Sigmoid colon (tissue), 7 donors: ENCODE measurements around the gene TNIK. TPM values are rescaled to one million over a fixed set of nuclear protein-coding genes. Genes with fewer than 3 reads are reported as not detected.

Source experiments
- DNase-seq: peaks from one replicate; pipeline ENCODE4 v3.0.0-alpha.2; 2019
- H3K27ac ChIP-seq, 4 donors: fragments of 200-600 bp; sonication (generic); one replicate each; pipeline ENCODE4 v1.5.1; 2016 to 2019; ENCODE audit warnings: mild to moderate bottlenecking in 1 of 4
- H3K27me3 ChIP-seq, 3 donors: fragments of 200-600 bp; sonication (generic); one replicate each; pipeline ENCODE4 v1.5.1; 2019; ENCODE audit warnings: mild to moderate bottlenecking in 1 of 3
- H3K36me3 ChIP-seq, 4 donors: fragments of 200-600 bp; sonication (generic); one replicate each; pipeline ENCODE4 v1.5.1; 2016 to 2019
- H3K4me1 ChIP-seq, 4 donors: fragments of 200-600 bp; sonication (generic); one replicate each; pipeline ENCODE4 v1.5.1; 2017 to 2019
- H3K4me3 ChIP-seq, 4 donors: fragments of 200-600 bp; sonication (generic); one replicate each; pipeline ENCODE4 v1.5.1; 2017 to 2019; ENCODE audit warnings: mild to moderate bottlenecking in 2 of 4, moderate library complexity in 1 of 4
- H3K9me3 ChIP-seq, 4 donors: fragments of 200-600 bp in 3 of 4; sonication (generic) in 3 of 4; one replicate each; pipeline versions ENCODE4 v1.5.1 to v1.6.1; 2013 to 2019
- EP300 ChIP-seq, 4 donors: sonication (generic); formaldehyde crosslinking; IDR thresholded peaks; one replicate each; pipeline ENCODE4 v1.6.1; 2017; ENCODE audit warnings: antibody characterized with exemption in 4 of 4
- POLR2A ChIP-seq, 2 donors: fragments of 450-650 bp; IDR thresholded peaks; one replicate each; pipeline ENCODE4 v1.6.1; 2016; ENCODE audit warnings: antibody characterized with exemption in 2 of 2, mild to moderate bottlenecking in 2 of 2, moderate library complexity in 2 of 2
- POLR2AphosphoS5 ChIP-seq, 4 donors: sonication (generic); formaldehyde crosslinking; IDR thresholded peaks; one replicate each; pipeline ENCODE4 v1.6.1; 2017; ENCODE audit warnings: antibody characterized with exemption in 4 of 4
- WGBS, 2 donors: extraction: QIAGEN DNeasy Blood & Tissue Kit; methylation state at CpG; one replicate each; pipeline ENCODE4 v1.1.7; 2013; 5-methylcytosine and 5-hydroxymethylcytosine counted together
- intact Hi-C: fragments of 100-400 bp; cut with DNase I; formaldehyde crosslinking; loops from one replicate; pipeline ENCODE4 v1.15.1; 2023
- polyA plus RNA-seq, 3 donors: library from polyadenylated mRNA; stranded (reverse); fragments of 200-250 nt; gene quantifications; one replicate each; pipeline ENCODE4 v1.2.3, GENCODE V29; 2013
- total RNA-seq, 4 donors: library from RNA; depleted of rRNA; stranded (reverse); fragments of >200 nt; gene quantifications; one replicate each; pipeline ENCODE4 v1.1.0, GENCODE V29; 2016
- TF ChIP-seq, protein P1 (sequence below), 4 experiments: fragments of 450-650 bp in 3 of 4; fragments of 200-600 bp in 1 of 4; IDR thresholded peaks; one replicate each; pipeline ENCODE4 v1.5.1; 2016 to 2019; ENCODE audit warnings: antibody characterized with exemption in 4 of 4, mild to moderate bottlenecking in 3 of 4, moderate library complexity in 2 of 4
- donor health status: healthy with polysubstance abuse.
- donor health status: Bipolar disorder and iron deficiency.
- donor health status: healthy.

The TNIK gene
- total and polyA plus RNA-seq, 7 donors, result 5.4 to 21.3 (median 9.2) TPM

DNA sequence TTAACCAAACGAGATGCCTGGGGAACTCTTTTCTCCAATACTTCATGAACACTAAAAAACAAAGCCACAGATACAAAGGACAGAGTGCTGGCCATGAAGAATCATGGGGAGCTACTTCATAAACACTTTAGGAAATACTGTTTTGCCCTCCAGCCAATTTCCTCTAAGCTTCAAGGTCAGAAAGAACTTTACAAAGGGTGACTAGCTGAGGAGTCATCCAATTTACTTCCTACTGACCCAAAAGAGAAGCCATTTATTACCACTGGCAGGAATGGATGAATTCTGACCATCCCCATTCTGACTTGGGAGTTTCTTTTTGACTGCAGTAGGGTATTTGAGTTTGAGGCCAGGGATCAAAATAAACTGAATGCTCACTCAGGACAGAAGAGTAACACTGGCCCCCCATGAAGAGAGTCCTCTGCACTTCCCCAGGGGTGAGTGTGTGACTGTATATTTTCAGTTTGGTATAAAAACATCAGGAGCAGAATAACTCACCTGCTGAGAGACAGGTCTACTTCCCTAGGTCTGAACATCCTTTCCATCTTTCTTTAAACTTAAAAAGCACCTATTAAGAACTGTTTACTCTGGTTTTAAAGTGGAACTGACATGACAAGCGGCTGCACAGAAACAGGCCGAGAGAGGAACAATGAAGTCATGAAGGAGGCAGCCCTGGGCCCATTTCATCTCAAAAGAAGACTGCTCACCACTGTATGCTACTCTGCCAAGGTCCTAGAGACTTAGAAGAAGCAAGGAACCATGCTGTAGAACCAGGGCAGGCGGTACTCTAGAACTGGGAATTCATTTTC, 203.6 kb downstream of the TNIK start:
- intact Hi-C loops, result no loop called here
- Histone ChIP-seq H3K9me3 (no peaks in the 10 kb centered on the region), H3K27me3 (no peaks in the 10 kb centered on the region), H3K4me3 (no peak overlapping the region), H3K27ac (no peak overlapping the region), H3K36me3 (no peaks in the 10 kb centered on the region), H3K4me1 (peaks cover 0 to 21% (median 19%) of the 10 kb centered on the region in 4 donors)
- no peak for DNase-seq
- WGBS, 2 donors, result 87 to 94% methylated on average over 4 of the region's 4 CpGs
- TF ChIP-seq POLR2A (IDR thresholded peaks at IDR 0.05), result no peak
- TF ChIP-seq EP300 (IDR thresholded peaks at IDR 0.05), result no peak
- TF ChIP-seq, protein P1, sequence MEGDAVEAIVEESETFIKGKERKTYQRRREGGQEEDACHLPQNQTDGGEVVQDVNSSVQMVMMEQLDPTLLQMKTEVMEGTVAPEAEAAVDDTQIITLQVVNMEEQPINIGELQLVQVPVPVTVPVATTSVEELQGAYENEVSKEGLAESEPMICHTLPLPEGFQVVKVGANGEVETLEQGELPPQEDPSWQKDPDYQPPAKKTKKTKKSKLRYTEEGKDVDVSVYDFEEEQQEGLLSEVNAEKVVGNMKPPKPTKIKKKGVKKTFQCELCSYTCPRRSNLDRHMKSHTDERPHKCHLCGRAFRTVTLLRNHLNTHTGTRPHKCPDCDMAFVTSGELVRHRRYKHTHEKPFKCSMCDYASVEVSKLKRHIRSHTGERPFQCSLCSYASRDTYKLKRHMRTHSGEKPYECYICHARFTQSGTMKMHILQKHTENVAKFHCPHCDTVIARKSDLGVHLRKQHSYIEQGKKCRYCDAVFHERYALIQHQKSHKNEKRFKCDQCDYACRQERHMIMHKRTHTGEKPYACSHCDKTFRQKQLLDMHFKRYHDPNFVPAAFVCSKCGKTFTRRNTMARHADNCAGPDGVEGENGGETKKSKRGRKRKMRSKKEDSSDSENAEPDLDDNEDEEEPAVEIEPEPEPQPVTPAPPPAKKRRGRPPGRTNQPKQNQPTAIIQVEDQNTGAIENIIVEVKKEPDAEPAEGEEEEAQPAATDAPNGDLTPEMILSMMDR (IDR thresholded peaks at IDR 0.05), result no peak
- TF ChIP-seq POLR2AphosphoS5 (IDR thresholded peaks at IDR 0.05), result no peak

- Histone ChIP-seq H3K27ac (no peak overlapping the region), H3K36me3 (no peaks in the 10 kb centered on the region), H3K4me3 (no peak overlapping the region), H3K27me3 (no peaks in the 10 kb centered on the region), H3K4me1 (peaks cover 0 to 21% (median 19%) of the 10 kb centered on the region in 4 donors), H3K9me3 (no peaks in the 10 kb centered on the region)
- no peak for DNase-seq
- intact Hi-C loops, result no loop called here
- WGBS, 2 donors, result 36 to 55% methylated on average over 3 of the region's 3 CpGs
- no peak for TF ChIP-seq EP300 (IDR thresholded peaks at IDR 0.05)
These were observed 204.9 kb downstream of the TNIK start for GRCh38 chr3:171255236-171255806.

DNA sequence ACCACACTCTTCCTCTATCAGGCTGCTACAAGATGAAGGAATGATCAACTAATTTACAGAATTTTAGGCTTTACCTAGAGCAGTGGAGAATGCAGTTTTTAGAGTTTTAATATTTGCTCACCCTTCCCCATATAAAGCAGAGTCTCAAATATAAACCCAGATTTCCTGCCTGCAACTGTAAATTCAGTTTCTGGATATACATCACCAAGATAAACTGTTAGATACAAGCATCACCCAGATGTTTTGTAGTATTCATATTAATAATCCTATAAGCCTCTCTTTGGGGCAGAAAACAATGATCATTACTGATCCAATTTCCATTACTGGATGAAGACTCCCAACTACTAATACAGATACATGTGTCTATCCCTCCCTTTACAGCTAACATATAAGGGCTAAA, 205.9 kb downstream of the TNIK start:
- intact Hi-C loops, result no loop called here

GRCh38 chr3:171251835-171252234, 208.4 kb downstream of the TNIK start:
- peaks cover 0 to under 1% (median under 1%) of the 10 kb centered on the region in 4 donors for H3K4me1 ChIP-seq
- no peaks in the 10 kb centered on the region for H3K27me3 ChIP-seq
- H3K27ac ChIP-seq, result no peak overlapping the region
- H3K36me3 ChIP-seq, result no peaks in the 10 kb centered on the region
- H3K4me3 ChIP-seq, result no peak overlapping the region
- DNase-seq, result no peak
- WGBS, 2 donors, result 58 to 74% methylated on average over 4 of the region's 4 CpGs
- no peaks in the 10 kb centered on the region for H3K9me3 ChIP-seq
- intact Hi-C loops, result no loop called here
- TF ChIP-seq POLR2AphosphoS5 (IDR thresholded peaks at IDR 0.05) (no peak), POLR2A (IDR thresholded peaks at IDR 0.05) (no peak), EP300 (IDR thresholded peaks at IDR 0.05) (no peak)
- TF ChIP-seq, protein P1 (IDR thresholded peaks at IDR 0.05), result no peak

More for the DNA sequence above, 205.9 kb downstream of the TNIK start:
- Histone ChIP-seq H3K27me3 (no peaks in the 10 kb centered on the region), H3K36me3 (no peaks in the 10 kb centered on the region), H3K4me1 (peaks cover 0 to 21% (median 19%) of the 10 kb centered on the region in 4 donors), H3K9me3 (no peaks in the 10 kb centered on the region), H3K4me3 (no peak overlapping the region), H3K27ac (no peak overlapping the region)
- TF ChIP-seq POLR2A (IDR thresholded peaks at IDR 0.05) (no peak), POLR2AphosphoS5 (IDR thresholded peaks at IDR 0.05) (no peak), EP300 (IDR thresholded peaks at IDR 0.05) (no peak)
- TF ChIP-seq, protein P1 (IDR thresholded peaks at IDR 0.05), result no peak
- no peak for DNase-seq

DNA sequence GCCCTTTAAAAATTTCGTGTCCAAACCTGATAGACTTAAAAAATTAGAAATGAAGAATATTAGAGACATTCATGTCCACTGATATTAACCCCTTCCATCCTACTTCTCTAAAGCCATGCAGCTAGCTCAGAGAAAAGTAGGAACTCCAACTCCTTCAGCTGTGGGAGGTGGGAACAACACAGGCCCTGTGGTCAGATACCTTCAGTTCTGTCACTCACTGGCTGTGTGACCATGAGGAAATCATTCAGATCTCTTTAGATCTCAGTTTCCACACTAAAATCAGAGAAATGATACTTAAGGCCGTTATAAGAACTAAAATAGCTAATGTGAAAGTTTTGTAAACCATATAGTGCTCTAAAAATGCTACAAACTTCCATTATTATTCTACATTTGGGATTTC, 209.8 kb downstream of the TNIK start:
- no peak for TF ChIP-seq POLR2AphosphoS5 (IDR thresholded peaks at IDR 0.05)
- WGBS, 2 donors, result 85 to 91% methylated on average over 2 of the region's 2 CpGs

More for the DNA sequence above, 209.8 kb downstream of the TNIK start:
- H3K4me3 ChIP-seq, result no peak overlapping the region
- H3K9me3 ChIP-seq, result no peaks in the 10 kb centered on the region
- H3K4me1 ChIP-seq, result no peaks in the 10 kb centered on the region
- H3K36me3 ChIP-seq, result no peaks in the 10 kb centered on the region
- DNase-seq, result no peak
- no peak overlapping the region for H3K27ac ChIP-seq
- no peaks in the 10 kb centered on the region for H3K27me3 ChIP-seq
- intact Hi-C loops, result no loop called here
